SK-N-MC (cell line): ENCODE measurements around the gene NCOA1.

Source experiments
- EZH2 ChIP-seq: fragments of 200-600 bp; sonication (generic); IDR thresholded peaks from one replicate; pipeline ENCODE4 v1.6.1; 2017; ENCODE audit warnings: antibody characterized with exemption
- POLR2AphosphoS5 ChIP-seq: IDR thresholded peaks from 2 replicates; pipeline ENCODE4 v1.6.1; 2012; ENCODE audit warnings: mild to moderate bottlenecking, low read depth, low read length, borderline replicate concordance

DNA sequence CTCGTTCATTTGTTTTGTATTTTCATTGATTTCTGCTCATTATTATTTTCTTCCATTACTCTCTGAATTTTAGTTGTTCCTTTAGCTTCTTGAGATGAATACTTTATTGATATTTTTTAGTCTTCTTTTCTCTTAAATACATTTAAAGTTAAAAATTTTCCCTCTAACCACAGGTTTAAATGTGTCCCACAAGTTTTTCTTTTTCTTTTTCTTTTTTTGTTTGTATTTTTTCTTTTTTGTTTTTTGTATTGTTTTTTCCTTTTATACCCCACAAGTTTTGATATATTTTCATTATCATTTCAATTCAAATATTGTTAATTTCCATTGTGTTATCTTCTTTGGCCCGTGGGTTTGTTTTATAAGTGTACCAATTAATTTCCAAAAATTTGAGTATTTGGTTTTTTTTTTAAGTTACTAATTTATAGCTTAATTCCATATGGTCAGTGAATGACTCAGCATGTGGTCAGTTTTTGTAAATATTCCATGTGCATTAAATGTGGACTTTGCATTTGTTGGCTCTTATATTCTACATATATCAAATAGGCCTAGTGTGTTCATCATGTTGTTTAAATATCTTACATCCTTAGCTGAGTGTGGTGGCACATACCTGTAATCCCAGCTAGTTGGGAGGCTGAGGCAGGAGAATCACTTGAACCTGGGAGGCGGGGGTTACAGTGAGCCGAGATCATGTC, 318.4 kb downstream of the NCOA1 start:
- no peak for TF ChIP-seq POLR2AphosphoS5
- no peak for TF ChIP-seq EZH2
